GM18861 (cell line): ENCODE data around the gene OPCML.

Experiments used
- ATAC-seq: cut with Tn5 transposase; IDR thresholded peaks from one replicate; pipeline ENCODE4 v1.9.1; 2021; ENCODE audit not compliant: unreplicated experiment

The OPCML gene

DNA sequence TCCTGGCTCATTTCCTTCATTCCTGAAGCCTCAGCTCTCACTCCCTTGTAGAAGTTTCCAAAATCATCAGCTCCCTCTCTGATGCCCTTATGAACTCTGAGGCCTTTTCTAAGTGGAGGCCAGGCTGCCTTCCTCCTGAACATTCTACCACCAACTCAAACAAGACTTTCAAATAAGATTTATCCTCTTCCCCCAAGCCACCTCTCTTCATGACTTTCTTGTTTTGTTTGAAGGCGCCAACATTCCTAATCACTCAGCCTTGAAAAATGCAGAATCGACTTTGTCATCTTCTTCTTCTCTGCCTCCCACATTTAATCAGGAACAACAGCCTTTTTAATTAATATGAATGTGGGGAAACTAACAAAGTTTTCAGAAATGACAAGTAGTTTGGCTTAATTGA, 927.9 kb downstream of the OPCML start:
- ATAC-seq: no peak

DNA sequence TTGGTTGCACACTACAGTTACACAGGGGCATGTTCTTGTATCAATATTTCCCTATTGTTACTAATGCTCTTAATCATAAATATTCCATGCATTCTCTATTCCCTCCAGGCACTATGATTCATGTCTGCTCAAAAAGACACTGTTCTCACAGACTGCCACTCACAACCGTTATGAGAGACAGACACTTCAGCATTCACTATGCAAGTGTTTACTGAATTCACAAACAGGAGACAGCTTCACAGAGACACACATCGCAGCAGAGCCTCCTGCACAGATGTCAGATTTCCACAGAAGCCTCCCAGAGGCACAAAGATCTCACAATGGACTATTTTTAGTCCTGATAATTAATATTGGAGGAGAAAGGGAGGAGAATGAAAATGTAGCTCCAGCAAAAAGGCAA, 930.4 kb downstream of the OPCML start:
- no peak for ATAC-seq

DNA sequence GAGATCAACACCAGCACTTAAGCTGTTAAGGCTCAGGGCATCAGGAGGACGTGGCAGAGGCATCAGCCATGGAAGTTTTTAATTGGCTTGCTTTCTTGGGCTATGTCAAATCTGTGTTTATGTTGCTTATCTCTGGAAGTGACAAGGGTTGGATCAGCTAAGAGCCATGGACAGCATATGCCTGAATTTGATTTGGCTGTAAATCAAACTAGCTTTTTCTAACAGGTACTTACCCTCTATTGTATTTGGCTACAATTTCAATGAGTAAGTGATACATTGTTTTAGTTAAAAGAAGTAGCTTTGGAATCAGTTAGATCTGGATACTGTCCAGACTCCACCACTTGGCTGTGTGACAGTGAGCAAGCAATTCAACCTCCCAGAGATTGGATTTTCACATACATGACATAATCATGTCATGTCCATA, 936.6 kb downstream of the OPCML start:
- ATAC-seq: no peak

GRCh38 chr11:132595246-132595645, 937.1 kb downstream of the OPCML start:
- ATAC-seq: no peak

- ATAC-seq: no peak
These were observed 941.3 kb downstream of the OPCML start for GRCh38 chr11:132590986-132591385.

DNA sequence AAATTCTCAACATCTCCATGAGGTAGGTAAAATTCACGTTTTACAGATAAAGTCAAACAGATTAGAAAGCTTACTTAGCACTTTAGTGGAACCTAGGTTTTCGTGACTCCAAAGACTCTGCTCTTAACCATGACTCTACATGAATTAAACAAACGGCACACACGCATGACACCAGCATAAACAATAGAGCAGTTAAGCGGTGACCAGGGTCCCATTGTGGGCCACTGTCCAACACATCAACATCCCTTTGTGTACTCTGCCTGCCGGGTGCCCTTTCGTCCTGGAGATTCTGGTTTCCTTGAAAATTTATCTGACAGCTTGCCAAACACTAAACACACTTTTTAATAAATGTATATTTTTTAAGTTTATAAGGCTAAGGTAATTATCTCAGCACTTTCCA, 941.7 kb downstream of the OPCML start:
- ATAC-seq: no peak

- ATAC-seq: no peak
These were observed 942.5 kb downstream of the OPCML start for GRCh38 chr11:132589791-132590190.

DNA sequence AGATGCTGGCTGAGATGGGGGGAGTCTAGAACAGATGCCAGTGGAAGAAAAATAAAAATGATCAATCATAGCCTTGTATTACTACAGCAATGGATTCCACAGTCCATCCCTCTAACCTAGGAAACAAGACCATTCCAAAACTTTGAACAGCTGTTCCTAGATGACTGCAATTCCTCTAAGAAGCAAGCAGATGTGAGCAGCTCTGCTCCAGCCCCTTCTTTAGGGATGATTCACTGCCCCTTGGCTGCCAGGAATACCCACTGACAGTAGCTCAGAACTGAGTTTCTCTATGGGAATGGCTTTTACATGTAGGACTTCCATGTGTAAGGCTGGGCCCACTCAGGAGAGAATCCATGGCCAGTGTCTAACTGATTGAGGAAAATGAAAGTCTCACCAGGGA, 943.9 kb downstream of the OPCML start:
- no peak for ATAC-seq

DNA sequence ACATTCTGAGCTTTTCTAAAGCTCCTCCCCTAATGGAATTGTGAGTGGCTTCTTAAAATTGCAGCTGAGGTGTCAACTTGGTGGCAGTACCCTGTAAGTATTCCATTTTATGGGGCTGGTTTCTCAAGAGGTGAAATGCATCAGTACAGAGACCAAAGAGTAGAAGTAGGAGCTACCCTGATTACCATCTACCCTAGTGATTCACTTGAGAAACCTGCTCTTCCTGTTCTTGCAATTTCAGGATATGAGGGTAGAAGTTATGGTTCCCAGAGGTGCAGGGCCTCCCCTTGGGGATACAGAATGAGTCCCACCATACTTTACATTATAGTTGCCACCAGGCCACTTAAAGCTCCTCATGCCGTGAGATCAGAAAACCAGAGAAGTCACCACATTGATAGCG, 944.6 kb downstream of the OPCML start:
- no peak for ATAC-seq

DNA sequence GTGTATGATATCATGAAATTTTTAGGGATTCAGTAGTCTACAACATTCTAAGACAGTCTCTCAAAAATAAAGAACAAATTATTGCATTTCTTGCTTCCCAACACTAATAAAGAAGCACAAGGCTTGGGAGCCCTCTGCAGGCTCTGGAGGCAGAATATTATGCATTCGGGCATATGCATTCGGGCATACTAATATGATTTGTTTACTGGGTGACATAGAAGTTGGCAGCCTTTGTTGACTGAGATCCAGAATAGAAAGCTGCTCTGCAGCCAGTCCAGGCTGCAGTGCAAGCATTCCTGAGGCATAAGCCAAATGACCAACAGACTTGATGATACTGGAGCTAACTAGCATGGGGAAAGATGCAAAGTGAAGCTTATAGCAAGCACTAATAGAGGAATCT, 945.5 kb downstream of the OPCML start:
- no peak for ATAC-seq

GRCh38 chr11:132579634-132580327, 952.5 kb downstream of the OPCML start:
- no peak for ATAC-seq

DNA sequence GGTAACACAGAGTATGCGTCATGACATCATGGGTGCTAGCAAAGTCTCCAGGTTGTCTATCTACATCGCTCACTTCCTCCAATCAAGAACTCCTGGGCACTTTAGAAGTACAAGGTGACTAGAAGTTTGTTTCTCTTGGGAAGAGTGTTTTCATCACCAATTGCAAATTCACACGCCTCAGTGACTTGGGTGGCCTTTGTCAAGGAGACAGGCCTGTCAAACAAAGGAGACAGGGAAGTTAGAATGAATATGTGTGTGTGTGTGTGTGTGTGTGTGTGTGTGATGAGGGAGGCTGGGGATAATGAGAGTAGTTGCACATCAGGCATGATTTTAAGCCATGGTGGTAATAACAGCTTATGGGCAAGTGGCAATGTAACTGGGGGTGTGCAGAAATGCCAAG, 953.2 kb downstream of the OPCML start:
- ATAC-seq: no peak

DNA sequence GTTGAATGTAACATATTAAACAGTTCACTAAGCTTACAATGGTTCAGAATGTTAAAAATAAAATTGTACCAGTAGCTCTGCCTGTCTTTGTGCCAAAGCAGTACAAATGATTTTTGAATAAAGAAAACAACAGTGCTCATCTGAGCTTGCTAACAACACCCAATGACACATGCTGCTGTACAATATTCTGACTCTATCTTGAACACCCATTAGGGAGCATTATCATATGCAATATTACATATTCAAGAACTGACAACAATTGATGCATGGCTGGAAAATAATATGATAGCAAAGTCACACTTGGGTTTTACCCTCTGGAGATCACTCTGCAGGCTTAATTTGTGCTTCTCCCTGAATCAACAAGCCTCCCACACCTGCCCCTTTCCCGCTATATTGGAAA, 953.7 kb downstream of the OPCML start:
- ATAC-seq: no peak

- ATAC-seq: no peak
These were observed 955.6 kb downstream of the OPCML start for GRCh38 chr11:132576706-132577105.

DNA sequence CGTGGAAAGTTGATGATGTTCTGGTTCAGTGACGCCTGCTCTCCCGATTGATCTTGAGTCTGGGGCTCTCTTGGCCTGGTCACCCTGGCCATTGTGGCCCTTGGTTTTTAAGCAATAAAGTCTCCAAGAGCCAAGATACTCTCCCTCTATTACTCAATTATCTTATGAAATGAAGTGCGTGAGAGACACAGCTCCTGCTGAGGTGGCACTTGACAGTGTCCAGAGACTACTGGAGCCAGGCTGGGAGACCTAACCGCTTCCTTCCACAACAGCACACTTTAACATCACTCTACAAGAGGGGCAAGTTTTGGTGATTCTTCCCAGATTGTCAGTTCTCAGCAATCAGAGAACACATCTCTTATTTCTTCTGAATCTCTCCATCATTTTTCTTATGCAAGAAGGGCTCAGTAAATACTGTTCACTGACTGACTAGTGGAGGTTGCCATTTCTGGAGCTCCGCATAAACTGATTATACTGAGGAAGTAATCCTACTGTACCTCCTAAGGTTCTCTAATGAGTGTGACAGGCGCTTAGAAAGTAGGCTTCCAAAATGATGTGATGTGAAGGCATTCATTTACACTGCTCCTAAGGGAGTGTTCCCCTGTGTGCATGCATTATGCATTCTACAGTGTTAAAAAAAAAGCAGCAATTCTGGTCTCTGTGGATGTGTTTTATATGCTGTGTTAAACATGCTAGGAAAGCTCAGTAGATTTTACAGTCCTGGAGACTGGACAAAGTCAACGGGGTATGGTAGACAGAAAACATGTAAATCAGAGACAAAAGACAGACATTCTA, 968.0 kb downstream of the OPCML start:
- no peak for ATAC-seq

DNA sequence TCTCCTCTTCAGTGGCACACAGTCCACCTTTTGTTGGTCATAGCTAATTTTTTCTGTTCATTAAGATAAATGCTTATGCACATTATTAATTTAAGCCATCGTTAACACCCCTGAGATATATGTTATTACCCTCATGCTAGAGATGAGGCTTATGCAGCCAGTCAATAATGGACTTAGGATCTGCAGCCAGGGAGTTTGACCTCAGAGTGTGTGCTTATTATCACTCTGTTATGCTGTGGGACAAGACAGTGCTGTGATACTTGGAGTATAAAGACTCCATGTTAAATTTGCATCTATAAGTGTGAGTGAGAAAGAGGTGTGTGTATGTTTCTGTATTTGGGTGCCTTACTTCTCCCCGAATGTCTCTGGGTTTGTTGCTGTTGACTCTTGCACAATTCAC, 969.3 kb downstream of the OPCML start:
- no peak for ATAC-seq

GRCh38 chr11:132561937-132562336, 970.4 kb downstream of the OPCML start:
- ATAC-seq: no peak

DNA sequence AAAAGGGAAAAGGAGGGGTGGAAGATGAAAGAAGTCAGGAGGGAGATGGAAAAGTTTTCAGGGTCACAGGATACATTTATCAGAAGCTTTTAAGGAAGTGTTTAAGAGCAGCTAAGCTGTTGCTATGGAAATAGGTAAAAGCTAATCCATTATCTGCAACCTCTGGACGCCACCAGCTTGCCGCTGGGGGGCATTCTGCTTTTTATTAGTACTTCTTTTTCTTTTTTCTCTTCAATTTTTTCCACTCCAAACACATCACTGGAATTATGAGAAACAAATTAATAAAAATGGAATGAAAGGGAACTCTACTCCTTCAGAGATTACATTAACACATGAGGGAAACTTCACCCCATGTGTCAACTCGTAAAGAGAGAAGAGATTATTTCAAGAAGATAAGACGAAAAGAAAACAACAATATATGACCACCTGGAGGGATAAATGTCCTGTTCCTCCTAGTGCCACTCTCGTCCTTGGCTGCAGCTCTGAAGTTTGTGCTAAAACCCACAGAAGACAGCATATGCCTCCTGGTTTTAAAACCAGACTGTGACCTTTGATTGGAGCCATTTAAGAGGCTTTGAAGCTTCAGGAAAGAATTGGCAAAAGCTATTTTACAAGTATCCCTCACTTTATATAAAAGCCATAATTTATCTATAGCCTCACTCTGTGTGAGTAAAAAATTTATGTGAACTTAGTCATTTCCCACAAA, 972.8 kb downstream of the OPCML start:
- no peak for ATAC-seq

DNA sequence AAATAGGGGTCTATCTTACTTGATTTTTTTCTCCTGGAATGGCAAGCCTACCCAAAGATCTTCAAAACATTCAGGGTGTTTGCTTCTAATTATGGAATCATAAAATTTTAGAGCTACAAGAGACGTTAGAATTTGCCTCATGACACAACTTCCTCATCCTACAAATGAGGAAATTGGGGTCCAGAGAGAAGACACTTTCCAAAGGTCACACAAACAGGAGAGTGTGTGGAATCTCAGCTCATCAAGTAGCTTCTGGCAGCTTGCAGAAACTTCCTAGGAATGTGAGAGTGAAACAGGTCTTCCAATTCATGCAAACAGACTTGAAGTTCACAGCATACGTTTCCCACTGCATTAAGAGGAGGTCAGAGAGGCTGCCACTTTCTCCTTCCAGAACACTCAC, 976.0 kb downstream of the OPCML start:
- ATAC-seq: no peak

DNA sequence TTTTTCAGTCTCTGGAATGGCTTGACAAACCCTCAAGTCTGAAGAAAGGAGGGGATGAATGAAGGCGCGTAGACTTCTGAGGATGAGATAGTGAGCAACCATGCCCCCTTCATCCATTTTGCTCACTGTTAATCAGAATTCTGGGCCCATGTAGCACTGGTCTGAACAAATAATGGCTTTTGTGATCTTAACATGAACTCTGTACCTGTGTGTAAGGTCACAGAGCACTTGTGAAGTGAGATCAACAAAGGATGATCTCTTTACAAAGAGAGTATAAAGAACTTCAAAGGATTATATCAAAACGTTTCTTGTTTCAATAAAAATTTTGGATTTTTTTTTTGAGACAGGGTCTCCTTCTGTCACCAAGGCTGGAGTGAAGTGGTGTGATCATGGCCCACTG, 976.7 kb downstream of the OPCML start:
- ATAC-seq: no peak

- no peak for ATAC-seq
These were observed 981.3 kb downstream of the OPCML start for GRCh38 chr11:132551016-132551415.

DNA sequence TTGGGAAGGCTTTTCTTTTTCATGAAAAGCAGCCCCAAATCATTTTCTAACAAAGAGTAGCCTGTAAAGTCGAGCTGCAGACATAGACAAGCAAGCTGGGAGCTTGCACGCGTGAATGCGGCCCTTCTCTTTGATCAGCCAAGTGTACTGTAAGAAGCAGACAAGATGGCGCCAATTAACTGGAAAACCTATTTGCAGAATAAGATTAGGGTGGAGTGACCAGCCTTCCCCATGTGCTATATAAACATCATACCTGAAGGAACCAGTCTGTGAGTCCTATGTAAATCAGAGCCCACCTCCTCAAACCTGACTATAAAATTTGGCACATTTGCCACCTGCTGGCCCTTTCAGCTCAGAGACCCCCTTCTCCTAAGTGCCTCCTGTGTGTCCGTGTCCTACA, 982.7 kb downstream of the OPCML start:
- no peak for ATAC-seq
